Glomerular visceral epithelial cell (primary cell): Measurements from ENCODE around the gene RIC1.
"Not testable (repeated sequence)": the region's sequence is repeated elsewhere in the genome, so short reads cannot be mapped to it uniquely, and the experiment has no call there.

Experiments used
- DNase-seq: peaks from one replicate; pipeline ENCODE4 v3.0.0-alpha.2; 2016; ENCODE audit errors: extremely low spot score

Gene RIC1

DNA sequence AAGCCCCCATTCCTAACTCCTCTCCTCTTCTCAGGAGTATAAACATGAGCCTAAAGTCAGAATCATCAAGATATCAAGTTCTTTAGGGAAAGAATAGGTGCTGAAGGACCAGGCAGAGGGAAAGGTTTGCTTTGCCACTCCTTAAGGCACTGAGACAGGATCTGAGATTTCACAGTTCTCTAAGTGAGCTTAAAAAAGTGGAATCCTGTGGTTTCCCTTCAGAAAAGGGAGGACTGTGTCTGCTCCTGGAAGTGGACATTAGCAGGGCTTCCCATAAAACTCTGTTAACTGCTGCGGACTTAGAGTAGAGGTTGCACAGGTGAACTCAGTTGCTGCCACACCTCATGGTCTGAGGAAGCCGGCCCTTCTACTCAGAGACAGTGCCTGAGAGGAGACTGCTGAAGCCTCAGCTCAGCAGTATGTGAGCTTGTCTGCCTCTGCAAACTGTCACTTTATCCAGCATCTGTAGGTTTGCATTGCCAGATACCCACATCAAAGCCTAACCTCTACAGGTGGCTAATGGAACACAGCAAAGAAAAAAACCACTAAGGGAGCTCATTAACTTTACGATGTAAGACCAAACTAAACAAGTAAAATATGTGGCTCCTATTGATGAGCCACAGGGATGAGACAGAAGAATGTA is 42.9 kb downstream of the RIC1 start:
- DNase-seq, result no peak

DNA sequence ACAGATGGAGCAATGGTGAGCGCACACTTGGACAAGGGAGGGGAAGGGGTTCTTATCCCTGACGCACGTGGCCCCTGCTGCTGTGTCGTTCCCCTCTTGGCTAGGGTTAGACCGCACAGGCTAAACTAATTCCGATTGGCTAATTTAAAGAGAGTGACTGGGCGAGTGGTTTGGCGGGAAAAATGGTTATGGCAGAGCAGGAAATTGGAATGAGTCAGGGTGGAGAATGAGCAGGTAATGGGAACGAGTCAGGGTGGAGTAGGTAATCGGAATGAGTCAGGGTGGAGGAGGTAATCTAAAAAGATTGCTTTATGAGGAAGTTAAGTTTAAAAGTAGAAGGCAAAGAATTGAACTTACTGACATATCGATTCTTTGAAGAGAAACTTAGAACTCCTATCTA is 46.1 kb downstream of the RIC1 start:
- DNase-seq, result not testable (repeated sequence)

DNA sequence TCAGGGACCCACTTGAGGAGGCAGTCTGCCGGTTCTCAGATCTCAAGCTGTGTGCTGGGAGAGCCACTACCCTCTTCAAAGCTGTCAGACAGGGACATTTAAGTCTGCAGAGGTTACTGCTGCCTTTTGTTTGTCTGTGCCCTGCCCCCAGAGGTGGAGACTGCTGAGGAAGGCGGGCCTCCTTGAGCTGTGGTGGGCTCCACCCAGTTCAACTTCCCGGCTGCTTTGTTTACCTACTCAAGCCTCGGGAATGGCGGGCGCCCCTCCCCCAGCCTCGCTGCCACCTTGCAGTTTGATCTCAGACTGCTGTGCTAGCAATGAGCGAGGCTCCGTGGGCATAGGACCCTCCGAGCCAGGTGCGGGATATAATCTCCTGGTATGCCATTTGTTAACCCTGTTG is 54.7 kb downstream of the RIC1 start:
- not testable (repeated sequence) for DNase-seq

DNA sequence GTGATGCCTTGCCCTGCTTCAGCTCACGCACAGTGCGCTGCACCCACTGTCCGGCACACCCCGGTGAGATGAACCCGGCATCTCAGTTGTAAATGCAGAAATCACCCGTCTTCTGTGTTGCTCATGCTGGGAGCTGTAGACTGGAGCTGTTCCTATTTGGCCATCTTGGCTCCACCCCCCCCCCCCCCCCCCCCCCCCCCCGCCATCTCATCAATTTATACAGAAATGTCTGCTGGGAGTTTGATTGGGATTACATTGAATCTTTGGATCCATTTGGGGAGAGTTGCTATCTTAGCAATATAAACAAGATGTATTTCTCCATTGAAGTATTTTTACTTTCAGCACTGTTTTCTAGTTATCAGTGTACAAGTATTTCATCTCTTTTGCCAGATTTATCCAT is 55.2 kb downstream of the RIC1 start:
- DNase-seq, result no peak

DNA sequence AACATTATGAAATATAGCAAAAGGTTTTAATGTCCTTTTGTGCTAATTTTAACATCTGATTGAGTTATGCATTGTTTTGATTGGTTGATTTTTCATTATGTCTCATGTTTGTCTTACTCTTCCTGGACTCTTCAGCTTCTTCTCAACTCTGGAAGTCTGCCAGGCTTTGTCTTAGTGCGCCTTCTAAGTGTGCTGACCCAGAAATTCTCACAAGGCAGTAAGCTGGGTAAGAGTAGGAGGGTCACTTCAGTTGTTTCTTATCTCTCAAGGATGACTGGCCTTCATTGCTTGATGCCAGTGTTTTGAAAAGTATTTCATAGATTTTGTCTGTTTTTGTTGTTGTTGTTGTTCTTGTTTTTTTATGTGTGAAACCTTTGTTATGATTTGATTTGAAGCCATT is 59.2 kb downstream of the RIC1 start:
- peak; percentile 10 for DNase-seq

DNA sequence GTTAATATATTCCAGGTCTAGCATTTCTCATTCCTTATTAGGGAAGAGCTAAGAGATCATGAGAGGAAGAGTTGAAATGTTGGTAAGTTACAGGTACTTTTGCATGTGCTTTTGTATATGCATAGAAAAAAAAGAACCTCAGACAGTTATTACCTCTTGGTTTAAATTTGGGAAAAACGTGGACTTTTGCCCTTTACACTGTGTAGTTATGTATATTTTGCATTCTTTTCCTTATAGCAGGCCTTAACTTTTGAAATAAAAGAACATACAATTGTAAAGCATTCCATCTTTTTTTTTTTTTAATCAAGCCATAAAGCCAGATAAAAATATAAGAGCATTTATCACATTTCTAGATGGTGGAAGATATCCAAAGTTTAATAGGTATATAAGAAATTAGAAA is 61.4 kb downstream of the RIC1 start:
- no peak for DNase-seq

DNA sequence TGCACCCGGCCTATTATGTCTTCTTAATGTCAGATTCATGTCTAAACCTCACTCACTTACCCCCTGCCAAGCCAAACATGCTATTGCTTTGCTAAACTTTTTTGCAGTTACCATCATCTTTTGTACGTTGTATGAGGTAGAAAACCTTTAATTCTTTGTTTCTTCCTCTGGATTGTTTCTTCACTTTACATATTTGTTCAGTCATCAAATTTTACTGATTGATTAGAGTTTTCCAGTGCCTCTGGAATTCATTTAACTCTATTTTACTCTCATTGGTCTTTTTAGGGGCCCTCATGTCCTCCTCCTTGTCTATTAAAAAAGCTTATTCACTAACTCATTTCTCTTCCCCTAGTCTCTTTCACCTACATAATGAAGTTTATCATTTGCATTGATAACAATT is 67.0 kb downstream of the RIC1 start:
- DNase-seq, result no peak

DNA sequence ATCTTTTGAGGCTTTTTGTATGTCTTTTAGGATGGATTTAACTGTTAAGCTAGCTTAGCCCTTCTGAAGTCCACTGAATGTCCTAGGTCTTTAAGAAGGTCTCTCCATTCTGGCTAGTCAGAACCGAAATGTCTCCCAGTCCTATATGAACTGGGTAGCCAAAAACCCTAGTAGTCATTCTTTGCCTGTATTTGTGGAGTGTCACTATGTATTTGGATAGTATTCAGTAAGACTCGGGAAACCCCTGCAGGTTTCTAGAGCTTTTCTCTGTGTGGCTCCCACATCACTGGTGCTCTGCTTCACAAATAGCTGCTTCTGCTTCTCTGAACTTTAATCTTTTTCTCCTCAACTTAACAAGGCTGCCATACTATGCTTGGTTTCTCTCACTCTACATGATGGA is 68.0 kb downstream of the RIC1 start:
- DNase-seq, result no peak

DNA sequence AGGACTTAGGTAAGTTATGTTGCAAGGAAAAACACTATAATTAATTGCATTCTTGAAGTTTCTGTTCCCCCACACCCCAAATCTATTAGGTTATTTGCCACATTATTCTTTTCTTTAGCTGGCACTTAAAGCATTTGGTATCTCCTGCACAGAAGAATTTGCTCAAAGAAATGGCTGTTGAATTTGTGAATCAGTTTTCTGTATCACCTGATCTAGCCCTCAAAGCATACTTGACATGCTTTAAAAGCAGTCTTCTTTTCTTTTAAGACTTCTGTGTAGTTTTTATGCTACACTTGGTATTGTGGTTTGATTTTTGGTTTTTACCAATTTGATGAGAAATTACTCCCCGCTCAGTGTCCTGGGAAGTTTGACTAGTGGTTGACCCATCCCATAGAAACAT is 69.1 kb downstream of the RIC1 start:
- no peak for DNase-seq

DNA sequence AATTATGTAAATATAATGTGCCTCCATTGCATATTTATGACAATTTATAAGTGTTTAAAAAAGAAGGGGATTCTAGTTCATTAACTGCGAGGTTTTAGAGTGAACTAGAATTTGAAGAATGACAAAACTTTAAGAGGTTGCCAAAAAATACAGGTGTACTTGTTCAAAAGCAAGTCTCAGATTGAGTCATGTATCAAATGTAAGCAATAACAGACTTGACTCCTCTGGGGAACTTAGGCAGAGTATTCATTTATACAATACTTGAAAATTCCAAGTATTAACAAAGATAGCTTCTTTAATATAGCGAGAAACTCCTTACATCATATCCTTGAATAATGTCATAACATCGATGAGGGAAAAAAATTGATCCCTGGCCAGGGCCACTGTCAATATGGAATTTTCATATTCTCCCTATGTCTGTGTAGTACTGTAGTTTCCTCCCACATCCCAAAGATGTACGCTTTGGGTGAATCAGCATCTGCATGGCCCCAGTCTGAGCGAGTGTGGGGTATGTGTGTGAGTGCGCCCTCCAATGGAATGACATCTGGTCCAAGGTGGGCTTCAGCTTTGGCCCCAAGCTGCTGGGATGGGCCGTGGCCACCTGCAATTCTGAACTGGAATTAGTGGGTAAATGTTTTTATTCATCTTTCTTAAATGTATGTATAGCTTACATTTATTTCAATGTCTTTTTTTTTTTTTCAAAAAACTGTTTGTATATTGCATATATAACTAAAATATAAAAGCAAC is 70.1 kb downstream of the RIC1 start:
- no peak for DNase-seq

DNA sequence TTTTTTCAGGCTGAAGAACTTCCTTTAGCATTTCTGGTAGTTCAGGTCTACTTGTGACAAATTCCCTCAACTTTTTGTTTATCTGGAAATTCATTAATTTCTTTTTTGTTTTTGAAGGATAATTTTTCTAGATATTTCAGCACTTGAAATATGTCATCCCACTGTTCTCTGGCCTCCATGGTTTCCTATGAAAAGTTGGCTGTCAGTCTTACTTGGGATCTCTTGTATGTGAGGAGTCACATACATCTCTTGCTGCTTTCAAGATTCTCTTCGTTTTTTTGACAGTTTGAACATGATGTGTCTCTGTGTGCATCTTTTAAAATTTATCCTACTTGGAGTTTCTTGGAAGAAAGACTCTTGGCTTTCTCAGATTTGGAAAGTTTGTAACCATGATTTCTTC is 79.5 kb downstream of the RIC1 start:
- DNase-seq, result no peak

DNA sequence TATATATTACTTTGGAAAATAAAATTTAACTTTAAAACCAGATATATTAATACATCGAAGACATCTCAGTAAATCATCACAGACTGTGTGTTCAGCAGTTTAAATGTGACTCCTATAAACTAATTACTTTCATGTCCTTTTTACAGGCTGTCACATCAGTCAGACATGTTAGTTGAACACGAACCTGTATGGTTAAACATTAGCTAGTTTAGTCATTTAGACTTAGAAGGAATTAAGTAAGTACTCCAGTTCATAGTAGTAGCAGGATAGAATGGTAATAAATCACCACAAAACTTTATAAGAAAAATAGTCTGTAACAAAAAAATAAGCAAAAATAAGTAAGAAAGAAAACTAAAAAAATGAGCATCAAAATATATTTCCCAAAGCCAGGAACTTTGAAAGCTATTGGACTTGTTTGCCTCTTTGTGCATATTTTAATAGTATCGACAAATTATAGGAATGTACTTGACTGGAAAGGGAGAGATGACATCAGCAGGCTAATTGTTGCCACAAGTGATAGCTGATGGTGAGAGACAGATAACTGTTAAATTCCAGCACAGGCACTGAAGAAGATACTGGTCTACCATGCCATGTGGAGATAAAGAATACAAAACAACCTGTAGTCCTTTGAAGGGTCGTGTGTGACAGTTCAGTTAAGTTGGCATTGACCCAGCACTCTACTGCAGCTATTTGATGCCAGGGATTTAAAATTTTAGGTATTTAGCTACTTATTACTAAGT is 83.9 kb downstream of the RIC1 start:
- DNase-seq, result peak; percentile 33

DNA sequence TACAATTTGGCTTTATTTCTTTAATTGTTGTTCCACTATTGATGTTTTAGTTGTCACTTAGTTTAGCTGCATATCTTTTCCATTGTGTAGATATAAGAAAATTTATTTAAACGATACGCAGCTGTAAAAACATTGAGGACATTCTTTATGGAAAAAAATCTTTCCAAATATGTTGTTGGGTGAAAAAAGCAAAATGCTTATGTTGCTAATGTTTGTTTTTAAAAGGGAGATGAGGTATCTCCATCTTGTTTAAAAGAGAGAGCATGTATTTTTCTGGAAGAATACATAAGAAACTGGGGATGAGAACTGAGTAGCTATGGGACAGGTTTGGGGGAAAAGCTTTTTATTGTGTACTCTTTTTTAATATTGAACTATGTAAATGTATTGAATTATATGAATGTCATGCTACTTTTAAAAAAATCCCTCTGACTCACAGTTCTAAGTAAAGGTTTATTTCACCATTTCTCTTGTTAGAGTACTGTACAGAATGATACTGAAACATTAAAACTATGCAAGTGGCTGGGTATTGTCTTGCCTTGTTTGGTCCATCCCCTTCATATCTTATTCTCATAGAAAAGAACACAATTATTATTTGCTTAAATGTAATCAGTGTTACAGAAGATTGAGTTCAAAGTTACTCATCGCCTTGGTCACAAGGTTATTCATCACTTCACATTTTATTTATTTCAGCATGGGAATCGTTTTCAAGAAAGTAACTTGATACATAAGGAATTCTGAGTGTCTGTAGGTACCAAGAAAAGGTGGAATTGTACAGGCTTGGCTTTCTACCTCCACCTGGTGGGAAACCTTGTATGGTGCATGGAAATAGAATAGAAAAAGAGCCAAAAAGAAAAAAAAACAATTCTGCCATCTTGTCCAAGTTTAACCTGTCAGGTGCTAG is 85.8 kb downstream of the RIC1 start:
- DNase-seq, result peak; percentile 49

DNA sequence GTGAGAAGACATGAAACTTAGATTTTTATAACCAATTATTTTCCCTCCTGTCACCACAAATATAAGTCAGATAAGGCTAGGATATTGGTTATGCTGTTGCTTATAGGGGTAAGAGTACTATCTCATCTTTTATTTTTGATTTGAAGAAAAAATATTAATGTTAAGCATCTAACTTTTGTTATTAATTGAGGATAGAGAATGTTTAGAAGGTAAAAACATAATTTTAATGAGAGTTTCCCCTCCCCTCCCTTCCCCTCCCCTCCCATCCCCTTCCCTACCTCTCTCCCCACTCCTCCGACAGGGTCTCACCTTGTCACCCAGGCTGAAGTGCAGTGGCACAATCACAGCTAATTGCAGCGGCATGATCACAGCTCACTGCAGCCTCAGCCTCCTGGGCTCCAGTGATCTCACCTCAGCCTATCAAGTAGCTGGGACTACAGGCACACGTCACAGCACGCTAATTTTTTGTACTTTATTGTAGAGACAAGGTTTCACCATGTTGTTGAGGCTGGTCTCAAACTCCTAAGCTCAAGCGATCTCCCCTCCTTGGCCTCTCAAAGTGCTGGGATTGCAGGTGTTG is 86.7 kb downstream of the RIC1 start:
- no peak for DNase-seq

DNA sequence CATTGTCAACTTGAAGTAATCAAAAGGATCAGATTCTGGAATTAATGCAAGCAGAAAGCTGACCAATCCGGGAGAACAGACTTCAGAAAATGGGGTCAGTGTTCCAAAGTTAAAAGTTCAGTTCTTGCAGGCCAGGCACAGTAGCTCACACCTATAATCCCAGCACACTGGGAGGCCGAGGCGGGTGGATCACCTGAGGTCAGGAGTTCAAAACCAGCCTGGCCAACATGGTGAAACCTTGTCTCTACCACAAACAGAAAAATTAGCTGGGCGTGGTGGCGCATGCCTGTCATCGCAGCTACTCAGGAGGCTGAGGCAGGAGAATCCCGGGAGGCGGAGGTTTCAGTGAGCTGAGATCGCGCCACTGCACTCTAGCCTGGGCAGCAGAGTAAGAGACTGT is 88.5 kb downstream of the RIC1 start:
- DNase-seq, result not testable (repeated sequence)

DNA sequence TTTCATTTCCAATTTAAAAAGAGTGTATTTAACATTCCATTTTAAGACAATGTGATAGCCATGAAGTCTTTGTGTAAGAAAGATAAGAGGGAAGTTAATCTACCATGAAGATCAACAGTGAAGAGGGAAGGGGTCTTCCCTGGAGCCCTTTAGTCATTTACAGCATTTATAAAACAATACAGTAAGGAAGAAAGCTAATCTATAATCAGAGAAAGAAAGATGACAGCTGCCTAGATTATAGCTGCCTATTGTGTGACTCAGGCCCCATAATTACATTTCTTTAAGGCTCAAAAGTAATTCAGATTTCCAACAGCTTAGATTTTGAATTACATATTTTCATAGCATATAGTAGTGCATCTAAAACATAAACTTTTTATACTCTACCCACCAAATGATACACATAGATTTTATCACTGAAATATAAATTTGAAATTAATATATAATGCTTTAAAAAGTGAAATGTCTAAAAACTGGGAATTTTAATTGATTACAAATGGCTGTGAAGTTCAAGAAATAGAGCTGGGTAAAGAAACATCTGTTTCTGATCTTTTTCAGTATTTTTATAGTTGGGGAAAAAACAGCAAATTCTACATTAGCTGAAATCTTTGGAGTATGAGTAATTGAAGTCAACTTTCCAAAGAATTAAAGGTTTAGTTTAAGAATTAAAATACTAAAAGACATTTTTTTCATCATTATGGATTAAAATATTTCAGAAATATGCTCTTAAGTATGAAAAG is 89.6 kb downstream of the RIC1 start:
- DNase-seq, result no peak

DNA sequence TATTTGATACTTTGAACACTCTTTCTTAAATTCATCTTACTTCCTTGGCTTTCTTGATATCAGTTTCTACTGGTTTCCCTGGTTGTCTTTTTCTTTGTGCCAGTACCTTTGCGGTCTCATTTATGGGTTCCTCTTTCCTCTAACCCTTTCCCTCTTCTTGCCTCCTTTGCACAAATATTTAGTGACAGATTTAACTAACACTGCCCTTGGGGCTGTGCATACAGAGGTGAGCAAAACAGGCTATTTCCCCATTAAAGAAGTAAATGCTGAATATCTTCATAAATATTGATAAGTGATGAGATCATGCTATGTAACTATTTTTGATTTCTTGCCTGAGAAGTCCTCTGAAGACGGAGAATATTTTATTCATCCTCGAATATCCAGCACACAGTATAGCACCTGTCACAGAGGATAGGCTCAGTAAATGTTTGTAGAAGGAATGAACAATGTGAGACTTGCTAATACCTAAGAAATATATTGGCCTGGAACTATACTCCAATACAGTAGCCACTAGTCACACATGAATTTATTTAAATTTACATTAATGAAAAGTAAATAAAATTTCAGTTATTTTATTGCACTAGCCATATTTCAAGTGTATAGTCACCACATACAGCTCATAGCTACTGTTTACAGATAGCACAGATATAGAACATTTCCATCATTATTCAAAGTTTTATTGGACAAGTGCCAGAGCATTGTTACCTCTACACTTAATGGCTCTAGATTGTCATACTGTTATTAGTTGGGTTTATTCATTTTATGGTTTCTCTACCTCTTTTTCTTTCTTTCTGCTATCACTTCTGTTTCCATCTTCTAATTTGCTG is 90.4 kb downstream of the RIC1 start:
- DNase-seq, result no peak

DNA sequence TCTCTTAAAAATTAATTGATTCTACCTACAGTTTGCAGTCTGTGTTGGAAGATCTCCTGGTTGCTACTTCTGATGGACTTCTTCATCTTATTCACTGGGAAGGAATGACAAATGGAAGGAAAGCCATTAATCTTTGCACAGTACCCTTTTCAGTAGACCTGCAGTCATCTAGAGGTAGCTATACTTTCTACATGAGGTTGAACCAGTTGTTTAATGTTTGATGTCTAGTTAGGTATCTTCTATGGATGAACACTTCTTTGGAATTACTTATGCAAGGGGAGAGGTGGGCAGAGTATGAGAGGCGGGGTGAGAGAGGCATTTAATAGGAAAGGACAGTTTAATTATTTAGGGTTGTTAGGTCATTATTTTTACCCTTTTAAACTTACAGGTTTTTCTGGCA is 91.2 kb downstream of the RIC1 start:
- DNase-seq, result no peak

DNA sequence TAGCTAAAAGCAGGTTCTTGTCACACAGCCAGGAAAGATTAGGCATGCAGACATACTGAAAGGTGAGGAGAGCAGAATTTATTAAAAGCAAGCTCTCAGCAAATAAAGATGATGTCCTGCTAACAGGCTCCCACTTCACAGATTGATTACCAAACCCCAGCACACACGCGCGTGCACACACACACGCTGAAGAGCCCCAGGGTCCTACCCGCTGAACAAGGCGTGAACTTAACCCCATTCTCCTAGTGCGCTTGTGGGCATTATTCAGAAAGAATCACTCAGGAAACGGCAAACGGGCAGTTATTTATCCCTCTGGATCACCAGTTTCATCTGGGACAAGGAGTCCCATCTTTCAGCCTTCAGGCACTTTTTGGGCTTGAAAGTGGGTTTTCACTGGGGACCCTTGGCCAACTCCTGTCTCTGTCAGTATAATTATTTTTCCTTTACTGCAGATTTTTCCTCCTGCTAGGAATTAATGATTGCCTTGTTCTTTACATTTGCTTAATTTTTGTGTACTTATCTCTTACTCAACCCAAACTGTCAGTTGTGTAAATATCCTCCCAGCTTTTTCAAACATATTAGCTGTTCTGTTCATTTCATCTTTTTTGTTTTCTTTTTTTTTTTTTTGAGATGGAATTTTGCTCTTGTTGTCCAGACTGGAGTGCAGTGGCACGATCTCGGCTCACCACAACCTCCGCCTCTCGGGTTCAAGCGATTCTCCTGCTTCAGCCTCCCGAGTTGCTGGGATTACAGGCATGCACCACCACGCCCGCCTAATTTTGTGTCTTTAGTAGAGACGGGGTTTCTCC is 92.6 kb downstream of the RIC1 start:
- no peak for DNase-seq
